ENCODE measurements around the gene RCAN2.
"Not testable (repeated sequence)": the region's sequence is repeated elsewhere in the genome, so short reads cannot be mapped to it uniquely, and the experiment has no call there.

DNA sequence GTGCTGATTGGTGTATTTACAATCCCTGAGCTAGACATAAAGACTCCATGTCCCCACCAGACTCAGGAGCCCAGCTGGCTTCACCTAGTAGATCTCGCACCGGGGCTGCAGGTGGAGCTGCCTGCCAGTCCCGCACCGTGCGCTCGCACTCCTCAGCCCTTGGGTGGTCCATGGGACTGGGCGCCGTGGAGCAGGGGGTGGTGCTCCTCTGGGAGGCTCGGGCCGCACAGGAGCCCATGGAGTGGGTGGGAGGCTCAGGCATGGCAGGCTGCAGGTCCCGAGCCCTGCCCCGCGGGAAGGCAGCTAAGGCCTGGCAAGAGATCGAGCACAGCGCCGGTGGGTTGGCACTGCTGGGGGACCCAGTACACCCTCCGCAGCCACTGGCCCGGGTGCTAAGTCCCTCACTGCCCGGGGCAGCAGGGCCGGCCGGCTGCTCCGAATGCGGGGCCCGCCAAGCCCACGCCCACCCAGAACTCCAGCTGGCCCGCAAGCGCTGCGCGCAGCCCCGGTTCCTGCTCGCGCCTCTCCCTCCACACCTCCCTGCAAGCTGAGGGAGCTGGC, 85.5 kb downstream of the RCAN2 start:
- not testable (repeated sequence) for TF ChIP-seq EZH2phosphoT487 (IDR thresholded peaks at IDR 0.05)
- TF ChIP-seq, protein P1, sequence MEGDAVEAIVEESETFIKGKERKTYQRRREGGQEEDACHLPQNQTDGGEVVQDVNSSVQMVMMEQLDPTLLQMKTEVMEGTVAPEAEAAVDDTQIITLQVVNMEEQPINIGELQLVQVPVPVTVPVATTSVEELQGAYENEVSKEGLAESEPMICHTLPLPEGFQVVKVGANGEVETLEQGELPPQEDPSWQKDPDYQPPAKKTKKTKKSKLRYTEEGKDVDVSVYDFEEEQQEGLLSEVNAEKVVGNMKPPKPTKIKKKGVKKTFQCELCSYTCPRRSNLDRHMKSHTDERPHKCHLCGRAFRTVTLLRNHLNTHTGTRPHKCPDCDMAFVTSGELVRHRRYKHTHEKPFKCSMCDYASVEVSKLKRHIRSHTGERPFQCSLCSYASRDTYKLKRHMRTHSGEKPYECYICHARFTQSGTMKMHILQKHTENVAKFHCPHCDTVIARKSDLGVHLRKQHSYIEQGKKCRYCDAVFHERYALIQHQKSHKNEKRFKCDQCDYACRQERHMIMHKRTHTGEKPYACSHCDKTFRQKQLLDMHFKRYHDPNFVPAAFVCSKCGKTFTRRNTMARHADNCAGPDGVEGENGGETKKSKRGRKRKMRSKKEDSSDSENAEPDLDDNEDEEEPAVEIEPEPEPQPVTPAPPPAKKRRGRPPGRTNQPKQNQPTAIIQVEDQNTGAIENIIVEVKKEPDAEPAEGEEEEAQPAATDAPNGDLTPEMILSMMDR (IDR thresholded peaks at IDR 0.05): not testable (repeated sequence)
